Measurements from ENCODE around the gene NUP210L. TPM values are rescaled to one million over a fixed set of nuclear protein-coding genes. Genes with fewer than 3 reads are reported as not detected.

The NUP210L gene
- total and polyA plus RNA-seq, 2 of the 13 experiments (the other 11 are each of a cell fraction or from before 2014, with no cell fraction given), result not detected

GRCh38 chr1:154117642-154118041 is 37.2 kb downstream of the NUP210L start:
- no peak overlapping the region for H3K9ac ChIP-seq (ENCODE audit: insufficient read depth, low read depth, low read length)
- H3K4me2 ChIP-seq (ENCODE audit: low read depth, low read length), result no peak overlapping the region
- H3K9me3 ChIP-seq (ENCODE audit: low read length), result no peaks in the 10 kb centered on the region
- 21% methylated on average over 5 of the region's 5 CpGs for WGBS (ENCODE audit: low lambda C conversion rate)
- DNase-seq (ENCODE audit: low spot score) (no peak), ATAC-seq (no peak), FAIRE-seq (no peak)
- intact Hi-C loops (cut with micrococcal nuclease; ENCODE audit: unreplicated experiment), result no loop called here
- no peak overlapping the region for H2AFZ ChIP-seq (ENCODE audit: low read length)
- no peak overlapping the region for H3K27ac ChIP-seq (ENCODE audit: extremely low read length, insufficient read depth, low read length)
- no peaks in the 10 kb centered on the region for H4K20me1 ChIP-seq (ENCODE audit: insufficient read depth, low read length)
- no peaks in the 10 kb centered on the region for H3K79me2 ChIP-seq (ENCODE audit: insufficient read depth, low read length)
- ChIA-PET CTCF (ENCODE audit: low intra/inter-chr PET ratio, low total read pairs) (no interaction called here), POLR2A (no interaction called here)
- H3K4me1 ChIP-seq (ENCODE audit: insufficient read depth, low read length), result no peaks in the 10 kb centered on the region
- H3K27me3 ChIP-seq (ENCODE audit: control insufficient read depth in 1 of 2, insufficient read depth in 2 of 2, low read length in 2 of 2), result no peaks in the 10 kb centered on the region
- BruUV-seq (replicated peaks), result no TSS peak
- H3K36me3 ChIP-seq (replicated peaks in 1 of 2; ENCODE audit: control insufficient read depth in 1 of 2, insufficient read depth in 2 of 2, low read length in 2 of 2), result no peaks in the 10 kb centered on the region
- in situ Hi-C loops (cut with HindIII; ENCODE audit: extremely low pct_ligation_motif_present, low pct_unique_long_range_greater_than_20kb), result no loop called here
- no peak overlapping the region for H3K4me3 ChIP-seq (replicated peaks in 1 of 3; ENCODE audit: insufficient read depth in 1 of 3, low read depth in 2 of 3, low read length in 3 of 3)
- no peak for TF ChIP-seq RBM22 (optimal IDR thresholded peaks at IDR 0.05; ENCODE audit: low read length)
- TF ChIP-seq ZNF34 (CRISPR knock-in tag; IDR thresholded peaks at IDR 0.05; ENCODE audit: borderline replicate concordance), result no peak
- no peak for TF ChIP-seq ZMAT5 (CRISPR knock-in tag; IDR thresholded peaks at IDR 0.05; ENCODE audit: borderline replicate concordance, low read depth)
- no peak for TF ChIP-seq ZFYVE20 (CRISPR knock-in tag; IDR thresholded peaks at IDR 0.05; ENCODE audit: borderline replicate concordance, low read depth)
- no peak for TF ChIP-seq RERE (CRISPR knock-in tag; IDR thresholded peaks at IDR 0.05; ENCODE audit: low read depth)
- TF ChIP-seq CREB1 (IDR thresholded peaks at IDR 0.05), result no peak
- no peak for TF ChIP-seq CREB1 (CRISPR knock-in tag; IDR thresholded peaks at IDR 0.05)
- no peak for TF ChIP-seq KMT2B (CRISPR knock-in tag; IDR thresholded peaks at IDR 0.05)
- TF ChIP-seq SMAD3 (CRISPR knock-in tag; IDR thresholded peaks at IDR 0.05), result no peak
- no peak for TF ChIP-seq SPEN (CRISPR knock-in tag; IDR thresholded peaks at IDR 0.05; ENCODE audit: low read depth)
- no peak for TF ChIP-seq ZNF326 (CRISPR knock-in tag; IDR thresholded peaks at IDR 0.05; ENCODE audit: borderline replicate concordance)
- no peak for TF ChIP-seq MZF1 (CRISPR knock-in tag; IDR thresholded peaks at IDR 0.05; ENCODE audit: borderline replicate concordance)
- no peak for TF ChIP-seq CHD2 (IDR thresholded peaks at IDR 0.05; ENCODE audit: low read depth, low read length)
- no peak for TF ChIP-seq ZNF280B (CRISPR knock-in tag; IDR thresholded peaks at IDR 0.05; ENCODE audit: borderline replicate concordance)

Data from HepG2 (cell line).